ENCODE data around the gene NPC1L1. TPM values are rescaled to one million over a fixed set of nuclear protein-coding genes. Genes with fewer than 3 reads are reported as not detected.

NPC1L1 gene
- polyA plus RNA-seq, 1 donor (not counting 4 experiments of a cell fraction or from before 2014, with no cell fraction given): 0.01 TPM

DNA sequence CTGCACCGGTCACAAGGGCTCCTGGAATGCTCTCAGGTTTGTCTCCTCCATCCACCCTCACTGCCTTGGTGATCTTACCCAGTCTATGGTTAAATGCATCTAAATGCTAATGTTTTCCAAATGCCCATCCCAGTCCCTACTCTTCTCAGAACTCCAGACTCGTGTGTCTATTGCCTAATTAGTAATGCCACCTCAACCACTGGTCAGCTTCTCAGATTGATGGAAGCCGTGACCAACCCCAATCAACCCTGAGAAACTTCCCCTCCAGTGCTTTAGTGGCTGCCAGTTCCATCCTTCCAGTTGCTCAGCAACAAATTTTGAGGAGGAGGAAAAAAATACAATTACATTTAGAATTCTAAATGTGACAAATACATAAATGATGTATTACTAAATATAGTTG is 69.3 kb downstream of the NPC1L1 start:
- Histone ChIP-seq H3K4me1 (ENCODE audit: control insufficient read depth, extremely low read depth, insufficient read depth, low read length) (peaks cover 35% of the 10 kb centered on the region), H3K27ac (ENCODE audit: control insufficient read depth, insufficient read depth, low read length) (no peak overlapping the region), H3K36me3 (ENCODE audit: control insufficient read depth in 2 of 2, extremely low read depth in 1 of 2, insufficient read depth in 2 of 2, low read length in 2 of 2) (peaks cover 19 to 28% of the 10 kb centered on the region in 2 experiments), H3K4me3 (ENCODE audit: control insufficient read depth in 2 of 3, extremely low read depth in 1 of 3, insufficient read depth in 2 of 3, low read depth in 1 of 3, low read length in 3 of 3) (no peak overlapping the region), H3K79me2 (ENCODE audit: control insufficient read depth, insufficient read depth, low read length) (peaks cover 72% of the 10 kb centered on the region), H3K27me3 (ENCODE audit: control insufficient read depth, extremely low read depth, insufficient read depth, low read length) (no peaks in the 10 kb centered on the region), H4K20me1 (ENCODE audit: control insufficient read depth, extremely low read depth, insufficient read depth, low read length) (peaks cover 6% of the 10 kb centered on the region), H2AFZ (ENCODE audit: control insufficient read depth, low read length) (no peak overlapping the region), H3K9me1 (ENCODE audit: control insufficient read depth, extremely low read depth, insufficient read depth, low read length) (no peaks in the 10 kb centered on the region), H3K9me3 (ENCODE audit: control insufficient read depth, low read depth, low read length) (no peaks in the 10 kb centered on the region), H3K4me2 (ENCODE audit: control insufficient read depth, extremely low read depth, insufficient read depth, low read depth, low read length) (no peak overlapping the region), H3K9ac (ENCODE audit: control insufficient read depth, extremely low read depth, insufficient read depth, low read length) (no peak overlapping the region)
- TF ChIP-seq, protein P1, sequence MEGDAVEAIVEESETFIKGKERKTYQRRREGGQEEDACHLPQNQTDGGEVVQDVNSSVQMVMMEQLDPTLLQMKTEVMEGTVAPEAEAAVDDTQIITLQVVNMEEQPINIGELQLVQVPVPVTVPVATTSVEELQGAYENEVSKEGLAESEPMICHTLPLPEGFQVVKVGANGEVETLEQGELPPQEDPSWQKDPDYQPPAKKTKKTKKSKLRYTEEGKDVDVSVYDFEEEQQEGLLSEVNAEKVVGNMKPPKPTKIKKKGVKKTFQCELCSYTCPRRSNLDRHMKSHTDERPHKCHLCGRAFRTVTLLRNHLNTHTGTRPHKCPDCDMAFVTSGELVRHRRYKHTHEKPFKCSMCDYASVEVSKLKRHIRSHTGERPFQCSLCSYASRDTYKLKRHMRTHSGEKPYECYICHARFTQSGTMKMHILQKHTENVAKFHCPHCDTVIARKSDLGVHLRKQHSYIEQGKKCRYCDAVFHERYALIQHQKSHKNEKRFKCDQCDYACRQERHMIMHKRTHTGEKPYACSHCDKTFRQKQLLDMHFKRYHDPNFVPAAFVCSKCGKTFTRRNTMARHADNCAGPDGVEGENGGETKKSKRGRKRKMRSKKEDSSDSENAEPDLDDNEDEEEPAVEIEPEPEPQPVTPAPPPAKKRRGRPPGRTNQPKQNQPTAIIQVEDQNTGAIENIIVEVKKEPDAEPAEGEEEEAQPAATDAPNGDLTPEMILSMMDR (optimal IDR thresholded peaks at IDR 0.05 in 1 of 3, IDR thresholded peaks at IDR 0.05 in 1 of 3, conservative IDR thresholded peaks at IDR 0.05 in 1 of 3; ENCODE audit: extremely low read depth in 1 of 3, insufficient read depth in 2 of 3, low read length in 3 of 3): no peak
- TF ChIP-seq EZH2 (IDR thresholded peaks at IDR 0.05; ENCODE audit: low read length): no peak
- DNase-seq (ENCODE audit: low read depth, low spot score) (no peak), FAIRE-seq (no peak)
- dilution Hi-C loops (cut with MboI; ENCODE audit: extremely low pct_ligation_motif_present, low sequenced_read_pairs): no loop called here

DNA sequence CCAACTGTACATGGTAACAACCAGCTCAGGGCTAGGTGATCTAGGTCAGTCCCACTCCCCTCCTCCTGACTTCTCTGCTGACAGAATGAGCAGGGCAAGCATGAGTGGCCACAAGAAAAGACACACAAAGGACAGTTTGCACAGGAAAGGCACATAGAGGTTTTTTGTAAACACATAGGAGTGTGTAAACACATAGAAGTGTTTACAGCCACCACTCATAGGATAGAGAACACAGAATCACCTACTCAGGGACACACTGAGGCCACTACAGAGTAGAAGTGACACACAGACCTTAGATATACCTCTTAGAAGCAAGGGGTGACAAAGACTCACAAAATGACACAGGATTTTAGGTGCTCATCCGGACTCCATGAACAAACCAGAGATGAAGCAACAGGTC is 69.7 kb downstream of the NPC1L1 start:
- Histone ChIP-seq H3K4me3 (ENCODE audit: control insufficient read depth in 2 of 3, extremely low read depth in 1 of 3, insufficient read depth in 2 of 3, low read depth in 1 of 3, low read length in 3 of 3) (no peak overlapping the region), H3K27ac (ENCODE audit: control insufficient read depth, insufficient read depth, low read length) (no peak overlapping the region), H3K4me1 (ENCODE audit: control insufficient read depth, extremely low read depth, insufficient read depth, low read length) (peaks cover 35% of the 10 kb centered on the region), H3K9me3 (ENCODE audit: control insufficient read depth, low read depth, low read length) (no peaks in the 10 kb centered on the region), H3K9me1 (ENCODE audit: control insufficient read depth, extremely low read depth, insufficient read depth, low read length) (no peaks in the 10 kb centered on the region), H3K4me2 (ENCODE audit: control insufficient read depth, extremely low read depth, insufficient read depth, low read depth, low read length) (no peak overlapping the region), H3K36me3 (ENCODE audit: control insufficient read depth in 2 of 2, extremely low read depth in 1 of 2, insufficient read depth in 2 of 2, low read length in 2 of 2) (peaks cover 20 to 26% of the 10 kb centered on the region in 2 experiments), H3K27me3 (ENCODE audit: control insufficient read depth, extremely low read depth, insufficient read depth, low read length) (no peaks in the 10 kb centered on the region), H4K20me1 (ENCODE audit: control insufficient read depth, extremely low read depth, insufficient read depth, low read length) (peaks cover 6% of the 10 kb centered on the region), H3K9ac (ENCODE audit: control insufficient read depth, extremely low read depth, insufficient read depth, low read length) (no peak overlapping the region), H3K79me2 (ENCODE audit: control insufficient read depth, insufficient read depth, low read length) (peaks cover 73% of the 10 kb centered on the region), H2AFZ (ENCODE audit: control insufficient read depth, low read length) (no peak overlapping the region)
- no peak for FAIRE-seq
- TF ChIP-seq, protein P1 (optimal IDR thresholded peaks at IDR 0.05 in 1 of 3, IDR thresholded peaks at IDR 0.05 in 1 of 3, conservative IDR thresholded peaks at IDR 0.05 in 1 of 3; ENCODE audit: extremely low read depth in 1 of 3, insufficient read depth in 2 of 3, low read length in 3 of 3): no peak
- TF ChIP-seq EZH2 (IDR thresholded peaks at IDR 0.05; ENCODE audit: low read length): no peak
- DNase-seq (ENCODE audit: low read depth, low spot score): no peak
- dilution Hi-C loops (cut with MboI; ENCODE audit: extremely low pct_ligation_motif_present, low sequenced_read_pairs): no loop called here

Data from keratinocyte (primary cell).